H1 (cell line): Measurements from ENCODE around the gene FNIP2. TPM values are rescaled to one million over a fixed set of nuclear protein-coding genes. Genes with fewer than 3 reads are reported as not detected.

Experiments
- CHD7 ChIP-seq: fragments of 300-600 bp; sonication (generic); IDR thresholded peaks from 2 replicates; pipeline ENCODE4 v1.7.1; 2012; ENCODE audit warnings: low read length, moderate library complexity, mild to moderate bottlenecking, inconsistent platforms; ENCODE audit not compliant: insufficient replicate concordance
- SIX5 ChIP-seq: IDR thresholded peaks from 2 replicates; pipeline ENCODE4 v1.6.1; 2011; ENCODE audit warnings: mild to moderate bottlenecking, low read depth, low read length
- polyA plus RNA-seq, 7 experiments: library from polyadenylated mRNA; depleted of rRNA in 3 of 7; stranded (reverse) in 5 of 7; unstranded in 2 of 7; fragments of >200 nt in 5 of 7; fragments of 200-250 nt in 2 of 7; gene quantifications; 1 replicate in 5 of 7; 2 replicates in 1 of 7; 4 replicates in 1 of 7; pipeline versions ENCODE4 v1.2.1 to v1.2.3, GENCODE V29; 2011 to 2013; ENCODE audit warnings: missing spikeins in 2 of 7, mixed read lengths in 2 of 7
- total RNA-seq: library from RNA; stranded (reverse); fragmentation: NEBNext Ultra II Directional; extraction: Animal tissue kit (Norgen Biotek cat#: 25700); gene quantifications from 2 replicates; pipeline ENCODE4 v1.2.1, GENCODE V29; 2021

The FNIP2 gene
- total and polyA plus RNA-seq, 2 of the 8 experiments (the other 6 are each of a cell fraction or from before 2014, with no cell fraction given): 4.0 to 13.0 TPM

GRCh38 chr4:158769175-158769921, 522 bp downstream of the FNIP2 start (continued):
- no peak for TF ChIP-seq CHD7
- TF ChIP-seq SIX5: no peak
- TF ChIP-seq, all 59 proteins: peak for 6
